Measurements from ENCODE around the gene SCUBE3. TPM values are rescaled to one million over a fixed set of nuclear protein-coding genes. Genes with fewer than 3 reads are reported as not detected.
A peak's percentile ranks its signal among the peaks of the same experiment; 100 is the strongest.

The SCUBE3 gene
- total RNA-seq, 3 donors from 2014 or later (not counting 1 experiment from before 2014, with no cell fraction given) = 0.25 to 0.31 TPM; not detected in 1

DNA sequence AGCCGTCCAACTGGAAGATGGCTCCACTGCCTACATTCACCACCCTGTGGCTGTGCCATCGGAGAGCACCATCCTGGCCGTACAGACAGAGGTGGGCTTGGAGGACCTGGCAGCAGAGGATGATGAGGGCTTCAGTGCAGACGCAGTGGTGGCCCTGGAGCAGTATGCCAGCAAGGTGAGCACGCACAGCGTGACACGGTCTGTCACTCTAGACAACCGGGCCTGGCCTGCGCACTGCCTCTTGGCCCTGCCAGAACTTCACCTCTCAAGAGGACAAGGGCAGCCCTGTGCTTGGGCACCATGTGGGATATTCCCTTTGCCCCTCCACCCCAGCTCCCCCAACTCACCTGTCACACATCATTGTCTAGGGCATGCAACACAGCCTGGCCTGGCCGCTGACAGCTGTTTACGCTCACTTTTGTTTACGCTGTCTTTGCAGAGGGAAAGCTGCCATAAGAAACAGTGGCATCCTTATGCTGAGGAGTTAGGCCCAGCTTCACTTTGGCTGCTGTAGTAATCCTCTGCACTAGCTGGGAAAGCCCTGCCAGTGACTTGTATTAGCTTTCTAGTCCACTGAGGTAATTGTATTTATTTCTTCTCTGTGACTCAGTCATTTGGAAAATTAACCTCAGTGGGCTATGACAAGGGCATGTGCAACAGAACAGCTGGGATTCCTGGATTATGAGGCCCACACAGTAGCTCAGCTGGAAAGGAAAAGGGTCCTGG lies 74.1 kb downstream of the SCUBE3 start:
- H3K4me1 ChIP-seq (ENCODE audit: control insufficient read depth, insufficient read depth, low read length) = no peaks in the 10 kb centered on the region
- H3K27me3 Mint-ChIP-seq (ENCODE audit: low read depth in 2 of 2) = no peaks in the 10 kb centered on the region
- H3K27me3 ChIP-seq (ENCODE audit: control insufficient read depth, insufficient read depth, low read length) = no peaks in the 10 kb centered on the region
- no peak overlapping the region for H3K4me3 ChIP-seq (ENCODE audit: low read length)
- TF ChIP-seq, protein P1, sequence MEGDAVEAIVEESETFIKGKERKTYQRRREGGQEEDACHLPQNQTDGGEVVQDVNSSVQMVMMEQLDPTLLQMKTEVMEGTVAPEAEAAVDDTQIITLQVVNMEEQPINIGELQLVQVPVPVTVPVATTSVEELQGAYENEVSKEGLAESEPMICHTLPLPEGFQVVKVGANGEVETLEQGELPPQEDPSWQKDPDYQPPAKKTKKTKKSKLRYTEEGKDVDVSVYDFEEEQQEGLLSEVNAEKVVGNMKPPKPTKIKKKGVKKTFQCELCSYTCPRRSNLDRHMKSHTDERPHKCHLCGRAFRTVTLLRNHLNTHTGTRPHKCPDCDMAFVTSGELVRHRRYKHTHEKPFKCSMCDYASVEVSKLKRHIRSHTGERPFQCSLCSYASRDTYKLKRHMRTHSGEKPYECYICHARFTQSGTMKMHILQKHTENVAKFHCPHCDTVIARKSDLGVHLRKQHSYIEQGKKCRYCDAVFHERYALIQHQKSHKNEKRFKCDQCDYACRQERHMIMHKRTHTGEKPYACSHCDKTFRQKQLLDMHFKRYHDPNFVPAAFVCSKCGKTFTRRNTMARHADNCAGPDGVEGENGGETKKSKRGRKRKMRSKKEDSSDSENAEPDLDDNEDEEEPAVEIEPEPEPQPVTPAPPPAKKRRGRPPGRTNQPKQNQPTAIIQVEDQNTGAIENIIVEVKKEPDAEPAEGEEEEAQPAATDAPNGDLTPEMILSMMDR (IDR thresholded peaks at IDR 0.05) = no peak
- 99% methylated on average over 12 of the region's 12 CpGs for WGBS (ENCODE audit: insufficient coverage)
- peaks cover 9% of the 10 kb centered on the region for H3K36me3 Mint-ChIP-seq
- DNase-seq = no peak
- ATAC-seq = no peak
- no peaks in the 10 kb centered on the region for H3K9me3 ChIP-seq (ENCODE audit: control insufficient read depth, insufficient read depth, low read length)
- H3K27ac ChIP-seq (ENCODE audit: low read length) = no peak overlapping the region
- H3K4me1 Mint-ChIP-seq = no peaks in the 10 kb centered on the region
- H3K27ac Mint-ChIP-seq = peak overlapping the region in 1 of 2 donors; percentile 21
- H3K4me3 Mint-ChIP-seq = no peak overlapping the region
- H3K9me3 Mint-ChIP-seq = no peaks in the 10 kb centered on the region
- H3K36me3 ChIP-seq (ENCODE audit: control insufficient read depth, insufficient read depth, low read length) = peaks cover 80% of the 10 kb centered on the region
- intact Hi-C loops (cut with micrococcal nuclease) = no loop called here

DNA sequence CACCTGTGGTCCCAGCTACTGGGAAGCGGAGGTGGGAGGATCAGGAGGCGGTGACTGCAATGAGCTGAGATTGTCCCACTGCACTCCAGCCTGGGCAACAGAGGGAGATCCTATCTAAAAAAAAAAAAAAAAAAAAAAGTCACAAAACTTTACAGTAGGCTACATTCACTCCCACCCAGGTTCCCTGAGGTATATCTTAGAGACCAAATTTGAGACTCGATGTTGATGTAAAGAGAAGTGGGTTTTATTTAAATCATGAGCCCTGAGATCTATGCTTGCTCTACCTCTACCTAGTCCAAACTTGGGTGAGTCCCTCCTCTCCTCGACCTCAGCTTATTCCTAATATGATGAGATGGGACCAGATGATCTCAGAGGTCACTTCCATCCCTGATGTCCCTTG lies 75.1 kb downstream of the SCUBE3 start:
- H3K4me1 ChIP-seq (ENCODE audit: control insufficient read depth, insufficient read depth, low read length) = no peaks in the 10 kb centered on the region
- TF ChIP-seq, protein P1 (IDR thresholded peaks at IDR 0.05) = no peak
- no peaks in the 10 kb centered on the region for H3K27me3 Mint-ChIP-seq (ENCODE audit: low read depth in 2 of 2)
- no peaks in the 10 kb centered on the region for H3K9me3 ChIP-seq (ENCODE audit: control insufficient read depth, insufficient read depth, low read length)
- ATAC-seq (no peak), DNase-seq (no peak)
- H3K36me3 ChIP-seq (ENCODE audit: control insufficient read depth, insufficient read depth, low read length) = peaks cover 77% of the 10 kb centered on the region
- no peaks in the 10 kb centered on the region for H3K9me3 Mint-ChIP-seq
- no peak overlapping the region for H3K4me3 Mint-ChIP-seq
- H3K27ac Mint-ChIP-seq = no peak overlapping the region
- no peaks in the 10 kb centered on the region for H3K27me3 ChIP-seq (ENCODE audit: control insufficient read depth, insufficient read depth, low read length)
- H3K36me3 Mint-ChIP-seq = peaks cover 9% of the 10 kb centered on the region
- H3K4me1 Mint-ChIP-seq = no peaks in the 10 kb centered on the region
- H3K27ac ChIP-seq (ENCODE audit: low read length) = no peak overlapping the region
- 100% methylated on average over 1 of the region's 4 CpGs for WGBS (ENCODE audit: insufficient coverage)
- intact Hi-C loops (cut with micrococcal nuclease) = no loop called here
- H3K4me3 ChIP-seq (ENCODE audit: low read length) = no peak overlapping the region

DNA sequence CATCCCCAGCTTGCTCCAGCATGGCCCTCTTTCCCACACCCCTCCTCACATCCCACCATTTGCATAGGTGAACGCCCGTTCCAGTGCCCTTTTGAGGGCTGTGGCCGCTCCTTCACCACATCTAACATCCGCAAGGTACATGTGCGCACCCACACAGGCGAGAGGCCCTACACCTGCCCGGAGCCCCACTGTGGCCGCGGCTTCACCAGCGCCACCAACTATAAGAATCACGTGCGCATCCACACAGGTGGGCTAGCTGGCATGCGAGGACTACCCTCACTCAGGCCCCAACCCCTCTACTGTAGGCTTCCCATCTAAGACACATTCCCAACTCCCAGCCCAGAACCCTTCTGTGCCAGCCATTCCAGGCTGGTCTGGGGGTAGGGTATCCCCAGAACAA lies 77.7 kb downstream of the SCUBE3 start:
- no peak for ATAC-seq
- no peak overlapping the region for H3K4me3 ChIP-seq (ENCODE audit: low read length)
- no peaks in the 10 kb centered on the region for H3K4me1 Mint-ChIP-seq
- no peak overlapping the region for H3K27ac ChIP-seq (ENCODE audit: low read length)
- H3K9me3 ChIP-seq (ENCODE audit: control insufficient read depth, insufficient read depth, low read length) = no peaks in the 10 kb centered on the region
- H3K36me3 Mint-ChIP-seq = peaks cover 16% of the 10 kb centered on the region
- H3K9me3 Mint-ChIP-seq = no peaks in the 10 kb centered on the region
- no peak for DNase-seq
- no peaks in the 10 kb centered on the region for H3K27me3 ChIP-seq (ENCODE audit: control insufficient read depth, insufficient read depth, low read length)
- H3K4me1 ChIP-seq (ENCODE audit: control insufficient read depth, insufficient read depth, low read length) = no peaks in the 10 kb centered on the region
- no peak overlapping the region for H3K27ac Mint-ChIP-seq
- 96% methylated on average over 13 of the region's 13 CpGs for WGBS (ENCODE audit: insufficient coverage)
- H3K27me3 Mint-ChIP-seq (ENCODE audit: low read depth in 2 of 2) = no peaks in the 10 kb centered on the region
- intact Hi-C loops (cut with micrococcal nuclease) = no loop called here
- peaks cover 73% of the 10 kb centered on the region for H3K36me3 ChIP-seq (ENCODE audit: control insufficient read depth, insufficient read depth, low read length)
- TF ChIP-seq, protein P1 (IDR thresholded peaks at IDR 0.05) = no peak
- H3K4me3 Mint-ChIP-seq = no peak overlapping the region

DNA sequence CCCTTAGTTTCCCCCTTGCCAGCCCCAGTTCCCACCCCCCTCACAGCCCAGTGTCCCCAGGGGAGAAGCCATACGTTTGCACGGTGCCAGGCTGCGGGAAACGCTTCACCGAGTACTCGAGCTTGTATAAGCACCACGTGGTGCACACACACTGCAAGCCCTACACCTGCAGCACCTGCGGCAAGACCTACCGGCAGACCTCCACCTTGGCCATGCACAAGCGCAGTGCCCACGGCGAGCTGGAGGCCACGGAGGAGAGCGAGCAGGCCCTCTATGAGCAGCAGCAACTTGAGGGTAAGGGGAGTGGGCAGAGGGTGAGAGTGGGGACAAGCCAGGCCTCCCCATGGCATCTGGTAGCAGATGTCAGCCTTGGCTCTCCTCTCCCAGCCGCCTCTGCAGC lies 78.7 kb downstream of the SCUBE3 start:
- no peaks in the 10 kb centered on the region for H3K27me3 Mint-ChIP-seq (ENCODE audit: low read depth in 2 of 2)
- ATAC-seq = no peak
- no peak for DNase-seq
- no peak overlapping the region for H3K4me3 Mint-ChIP-seq
- peaks cover 3 to 4% of the 10 kb centered on the region in 2 donors for H3K4me1 Mint-ChIP-seq
- WGBS (ENCODE audit: insufficient coverage) = 70% methylated on average over 15 of the region's 15 CpGs
- peaks cover 8% of the 10 kb centered on the region for H3K4me1 ChIP-seq (ENCODE audit: control insufficient read depth, insufficient read depth, low read length)
- no peak overlapping the region for H3K27ac Mint-ChIP-seq
- H3K9me3 ChIP-seq (ENCODE audit: control insufficient read depth, insufficient read depth, low read length) = no peaks in the 10 kb centered on the region
- peaks cover 63% of the 10 kb centered on the region for H3K36me3 ChIP-seq (ENCODE audit: control insufficient read depth, insufficient read depth, low read length)
- TF ChIP-seq, protein P1 (IDR thresholded peaks at IDR 0.05) = no peak
- no peak overlapping the region for H3K4me3 ChIP-seq (ENCODE audit: low read length)
- intact Hi-C loops (cut with micrococcal nuclease) = no loop called here
- no peaks in the 10 kb centered on the region for H3K9me3 Mint-ChIP-seq
- H3K27me3 ChIP-seq (ENCODE audit: control insufficient read depth, insufficient read depth, low read length) = no peaks in the 10 kb centered on the region
- peaks cover 8% of the 10 kb centered on the region for H3K36me3 Mint-ChIP-seq
- no peak overlapping the region for H3K27ac ChIP-seq (ENCODE audit: low read length)

All from natural killer cell (primary cell).